ENCODE data around the gene TOP1.

- TF ChIP-seq POLR2A (IDR thresholded peaks at IDR 0.05), result no peak
- no peak for TF ChIP-seq CTCF (IDR thresholded peaks at IDR 0.05)
Observed at GRCh38 chr20:41161886-41162285, 133.3 kb downstream of the TOP1 start.
